SK-N-SH treated with all-trans-retinoic acid at 6 μM for 48 hours (cell line): ENCODE measurements around the gene SUGCT.

ENCODE experiments used
- BACH2 ChIP-seq: fragments of 250-450 bp; sonication (Bioruptor Pico); IDR thresholded peaks from 2 replicates; pipeline ENCODE4 v1.9.0; 2021; ENCODE audit warnings: mild to moderate bottlenecking, borderline replicate concordance
- CSDC2 ChIP-seq: fragments of 250-450 bp; sonication (Bioruptor Pico); IDR thresholded peaks from 2 replicates; pipeline ENCODE4 v1.5.0; 2020; ENCODE audit warnings: mild to moderate bottlenecking, moderate library complexity
- ESRRG ChIP-seq: fragments of 250-450 bp; sonication (Bioruptor Pico); IDR thresholded peaks from 2 replicates; pipeline ENCODE4 v1.6.1; 2021; ENCODE audit warnings: mild to moderate bottlenecking
- OSR1 ChIP-seq: fragments of 250-450 bp; sonication (Bioruptor Pico); IDR thresholded peaks from 2 replicates; pipeline ENCODE4 v1.8.0; 2022; ENCODE audit warnings: moderate library complexity, mild to moderate bottlenecking, inconsistent platforms
- PPARA ChIP-seq: fragments of 250-450 bp; sonication (Bioruptor Pico); IDR thresholded peaks from 2 replicates; pipeline ENCODE4 v1.5.0; 2020; ENCODE audit warnings: mild to moderate bottlenecking, borderline replicate concordance
- SNAI2 ChIP-seq: fragments of 250-450 bp; sonication (Bioruptor Pico); IDR thresholded peaks from 2 replicates; pipeline ENCODE4 v1.5.0; 2020; ENCODE audit warnings: mild to moderate bottlenecking, moderate library complexity
- ZC3H10 ChIP-seq: fragments of 250-450 bp; sonication (Bioruptor Pico); IDR thresholded peaks from 2 replicates; pipeline ENCODE4 v1.5.1; 2021; ENCODE audit warnings: mild to moderate bottlenecking, moderate library complexity
- ZFP3 ChIP-seq: fragments of 250-450 bp; sonication (Bioruptor Pico); IDR thresholded peaks from 2 replicates; pipeline ENCODE4 v1.5.0; 2020; ENCODE audit warnings: mild to moderate bottlenecking, moderate library complexity
- TF ChIP-seq, protein P1 (sequence below): fragments of 250-450 bp; sonication (Bioruptor Pico); IDR thresholded peaks from 2 replicates; pipeline ENCODE4 v1.5.0; 2020; ENCODE audit warnings: mild to moderate bottlenecking, moderate library complexity
- TF ChIP-seq, protein P2 (sequence below): fragments of 250-450 bp; sonication (Bioruptor Pico); IDR thresholded peaks from 2 replicates; pipeline ENCODE4 v1.8.0; 2020; ENCODE audit warnings: mild to moderate bottlenecking, moderate library complexity, borderline replicate concordance
- TF ChIP-seq, protein P3 (sequence below): fragments of 250-450 bp; sonication (Bioruptor Pico); IDR thresholded peaks from 2 replicates; pipeline ENCODE4 v1.5.1; 2021; ENCODE audit warnings: mild to moderate bottlenecking, moderate library complexity

DNA sequence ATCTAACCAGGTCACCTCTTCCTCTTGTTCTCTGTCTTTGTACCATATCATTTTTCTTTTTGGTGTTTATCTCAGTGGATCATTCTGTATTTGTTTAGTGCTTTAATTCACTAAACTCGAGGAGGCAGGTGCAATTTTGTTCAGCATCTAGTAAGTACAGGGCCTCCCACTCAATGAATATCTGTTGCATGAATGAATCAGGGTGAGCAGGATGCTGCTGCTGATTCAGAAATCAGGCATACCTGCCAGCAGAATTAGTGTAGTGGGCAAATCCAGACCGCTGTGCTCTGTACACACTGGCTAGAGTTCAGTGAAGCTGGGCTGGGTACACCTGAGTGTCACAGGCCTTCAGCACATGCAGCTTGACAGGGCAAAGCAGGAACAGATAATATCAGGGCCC is 511.9 kb downstream of the SUGCT start:
- TF ChIP-seq SNAI2 (CRISPR knock-in tag) (no peak), ESRRG (CRISPR knock-in tag) (no peak), ZFP3 (CRISPR knock-in tag) (no peak), BACH2 (no peak), ZC3H10 (CRISPR knock-in tag) (no peak), PPARA (CRISPR knock-in tag) (no peak), OSR1 (no peak), CSDC2 (CRISPR knock-in tag) (no peak)
- TF ChIP-seq, protein P1, sequence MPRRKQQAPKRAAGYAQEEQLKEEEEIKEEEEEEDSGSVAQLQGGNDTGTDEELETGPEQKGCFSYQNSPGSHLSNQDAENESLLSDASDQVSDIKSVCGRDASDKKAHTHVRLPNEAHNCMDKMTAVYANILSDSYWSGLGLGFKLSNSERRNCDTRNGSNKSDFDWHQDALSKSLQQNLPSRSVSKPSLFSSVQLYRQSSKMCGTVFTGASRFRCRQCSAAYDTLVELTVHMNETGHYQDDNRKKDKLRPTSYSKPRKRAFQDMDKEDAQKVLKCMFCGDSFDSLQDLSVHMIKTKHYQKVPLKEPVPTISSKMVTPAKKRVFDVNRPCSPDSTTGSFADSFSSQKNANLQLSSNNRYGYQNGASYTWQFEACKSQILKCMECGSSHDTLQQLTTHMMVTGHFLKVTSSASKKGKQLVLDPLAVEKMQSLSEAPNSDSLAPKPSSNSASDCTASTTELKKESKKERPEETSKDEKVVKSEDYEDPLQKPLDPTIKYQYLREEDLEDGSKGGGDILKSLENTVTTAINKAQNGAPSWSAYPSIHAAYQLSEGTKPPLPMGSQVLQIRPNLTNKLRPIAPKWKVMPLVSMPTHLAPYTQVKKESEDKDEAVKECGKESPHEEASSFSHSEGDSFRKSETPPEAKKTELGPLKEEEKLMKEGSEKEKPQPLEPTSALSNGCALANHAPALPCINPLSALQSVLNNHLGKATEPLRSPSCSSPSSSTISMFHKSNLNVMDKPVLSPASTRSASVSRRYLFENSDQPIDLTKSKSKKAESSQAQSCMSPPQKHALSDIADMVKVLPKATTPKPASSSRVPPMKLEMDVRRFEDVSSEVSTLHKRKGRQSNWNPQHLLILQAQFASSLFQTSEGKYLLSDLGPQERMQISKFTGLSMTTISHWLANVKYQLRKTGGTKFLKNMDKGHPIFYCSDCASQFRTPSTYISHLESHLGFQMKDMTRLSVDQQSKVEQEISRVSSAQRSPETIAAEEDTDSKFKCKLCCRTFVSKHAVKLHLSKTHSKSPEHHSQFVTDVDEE: no peak
- TF ChIP-seq, protein P2, sequence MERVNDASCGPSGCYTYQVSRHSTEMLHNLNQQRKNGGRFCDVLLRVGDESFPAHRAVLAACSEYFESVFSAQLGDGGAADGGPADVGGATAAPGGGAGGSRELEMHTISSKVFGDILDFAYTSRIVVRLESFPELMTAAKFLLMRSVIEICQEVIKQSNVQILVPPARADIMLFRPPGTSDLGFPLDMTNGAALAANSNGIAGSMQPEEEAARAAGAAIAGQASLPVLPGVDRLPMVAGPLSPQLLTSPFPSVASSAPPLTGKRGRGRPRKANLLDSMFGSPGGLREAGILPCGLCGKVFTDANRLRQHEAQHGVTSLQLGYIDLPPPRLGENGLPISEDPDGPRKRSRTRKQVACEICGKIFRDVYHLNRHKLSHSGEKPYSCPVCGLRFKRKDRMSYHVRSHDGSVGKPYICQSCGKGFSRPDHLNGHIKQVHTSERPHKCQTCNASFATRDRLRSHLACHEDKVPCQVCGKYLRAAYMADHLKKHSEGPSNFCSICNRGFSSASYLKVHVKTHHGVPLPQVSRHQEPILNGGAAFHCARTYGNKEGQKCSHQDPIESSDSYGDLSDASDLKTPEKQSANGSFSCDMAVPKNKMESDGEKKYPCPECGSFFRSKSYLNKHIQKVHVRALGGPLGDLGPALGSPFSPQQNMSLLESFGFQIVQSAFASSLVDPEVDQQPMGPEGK (CRISPR knock-in tag): no peak
- TF ChIP-seq, protein P3, sequence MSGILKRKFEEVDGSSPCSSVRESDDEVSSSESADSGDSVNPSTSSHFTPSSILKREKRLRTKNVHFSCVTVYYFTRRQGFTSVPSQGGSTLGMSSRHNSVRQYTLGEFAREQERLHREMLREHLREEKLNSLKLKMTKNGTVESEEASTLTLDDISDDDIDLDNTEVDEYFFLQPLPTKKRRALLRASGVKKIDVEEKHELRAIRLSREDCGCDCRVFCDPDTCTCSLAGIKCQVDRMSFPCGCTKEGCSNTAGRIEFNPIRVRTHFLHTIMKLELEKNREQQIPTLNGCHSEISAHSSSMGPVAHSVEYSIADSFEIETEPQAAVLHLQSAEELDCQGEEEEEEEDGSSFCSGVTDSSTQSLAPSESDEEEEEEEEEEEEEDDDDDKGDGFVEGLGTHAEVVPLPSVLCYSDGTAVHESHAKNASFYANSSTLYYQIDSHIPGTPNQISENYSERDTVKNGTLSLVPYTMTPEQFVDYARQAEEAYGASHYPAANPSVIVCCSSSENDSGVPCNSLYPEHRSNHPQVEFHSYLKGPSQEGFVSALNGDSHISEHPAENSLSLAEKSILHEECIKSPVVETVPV: no peak
